Upper lobe of left lung (tissue), 6 donors: ENCODE data around the gene BCAS3. TPM values are rescaled to one million over a fixed set of nuclear protein-coding genes. Genes with fewer than 3 reads are reported as not detected.

Source experiments
- ATAC-seq, 2 donors: fragments of 200-7000 bp; cut with Tn5 transposase; one replicate each; pipeline ENCODE4 v1.9.1; 2022; ENCODE audit warnings: mild to moderate bottlenecking in 2 of 2, moderate library complexity in 2 of 2; ENCODE audit not compliant: low FRiP score in 2 of 2
- DNase-seq, 2 donors: peaks; one replicate each; pipeline ENCODE4 v3.0.0-alpha.2; 2019 to 2020
- H3K27ac ChIP-seq, 4 donors: fragments of 200-600 bp; sonication (generic); one replicate each; pipeline ENCODE4 v1.5.1; 2016 to 2019
- H3K27me3 ChIP-seq, 4 donors: fragments of 200-600 bp; sonication (generic); one replicate each; pipeline ENCODE4 v1.5.1; 2017 to 2019
- H3K36me3 ChIP-seq, 4 donors: fragments of 200-600 bp; sonication (generic); one replicate each; pipeline ENCODE4 v1.5.1; 2016 to 2019
- H3K4me1 ChIP-seq, 4 donors: fragments of 200-600 bp; sonication (generic); one replicate each; pipeline ENCODE4 v1.5.1; 2018 to 2019
- H3K4me3 ChIP-seq, 4 donors: fragments of 200-600 bp; sonication (generic); one replicate each; pipeline ENCODE4 v1.5.1; 2017 to 2019; ENCODE audit warnings: mild to moderate bottlenecking in 2 of 4, moderate library complexity in 1 of 4
- H3K9me3 ChIP-seq, 4 donors: fragments of 200-600 bp; sonication (generic); one replicate each; pipeline ENCODE4 v1.5.1; 2018 to 2019
- EP300 ChIP-seq, 4 donors: sonication (generic); formaldehyde crosslinking; IDR thresholded peaks; one replicate each; pipeline ENCODE4 v1.5.1; 2017; ENCODE audit warnings: antibody characterized with exemption in 4 of 4, control low read depth in 2 of 4
- POLR2A ChIP-seq, 4 donors: fragments of 450-650 bp; IDR thresholded peaks; one replicate each; pipeline ENCODE4 v1.5.1; 2016 to 2017; ENCODE audit warnings: antibody characterized with exemption in 4 of 4, mild to moderate bottlenecking in 2 of 4
- POLR2AphosphoS5 ChIP-seq, 2 donors: sonication (generic); formaldehyde crosslinking; IDR thresholded peaks; one replicate each; pipeline ENCODE4 v1.5.1; 2017; ENCODE audit warnings: antibody characterized with exemption in 2 of 2
- WGBS, 2 donors: methylation state at CpG; one replicate each; pipeline ENCODE4 v1.1.5; 2017 to 2018; 5-methylcytosine and 5-hydroxymethylcytosine counted together
- total RNA-seq, 6 donors: library from RNA; depleted of rRNA in 4 of 6; stranded (reverse); fragments of >200 nt in 4 of 6; gene quantifications; one replicate each; pipeline versions ENCODE4 v1.1.0 to v1.2.1, GENCODE V29; 2016 to 2021
- TF ChIP-seq, protein P1 (sequence below), 6 experiments: fragments of 450-650 bp in 4 of 6; fragments of 200-600 bp in 2 of 6; sonication (generic) in 2 of 6; IDR thresholded peaks; one replicate each; pipeline ENCODE4 v1.5.1; 2016 to 2019; ENCODE audit warnings: antibody characterized with exemption in 6 of 6
- donor health status: DM: no; HTN: no; CAD: no; lungs with moderate emphysema.
- donor health status: DM: no; HTN: yes; CAD: no; lungs with severe emphysema.

BCAS3 gene
- total RNA-seq, 6 donors from 2014 or later: 20.1 to 111 (median 37.0) TPM

DNA sequence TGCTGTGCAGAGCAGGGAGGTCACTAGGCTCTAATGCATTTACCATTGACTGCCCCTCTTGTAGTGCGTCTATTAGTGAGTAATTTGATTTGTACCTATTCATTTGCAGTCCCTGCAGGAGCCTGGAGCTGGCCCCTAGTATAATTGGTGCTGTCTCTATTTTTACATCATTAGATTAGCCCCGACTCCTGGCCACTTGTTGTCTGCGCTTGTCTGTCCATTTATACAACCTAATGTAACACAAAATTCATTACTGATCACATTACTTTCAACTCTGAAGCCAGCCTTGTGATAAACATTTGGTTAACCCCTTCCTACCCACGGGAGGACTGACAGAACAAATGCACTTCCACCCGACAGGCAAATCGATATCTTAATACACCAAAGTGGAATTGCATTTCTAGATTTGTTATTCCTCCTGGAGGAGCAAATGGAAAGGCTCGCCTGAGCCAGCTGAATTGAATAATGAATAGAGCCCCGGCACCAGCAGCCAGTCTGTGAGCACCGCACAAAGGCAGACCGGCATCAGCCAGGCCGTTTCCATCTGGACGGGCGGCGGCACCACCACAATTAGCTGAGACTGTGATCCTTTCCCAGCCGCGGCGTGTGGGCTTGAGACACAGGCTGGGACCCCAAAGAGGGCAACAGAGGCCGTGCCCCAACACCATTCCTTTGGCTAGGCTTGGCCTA is 703.3 kb downstream of the BCAS3 start:
- DNase-seq: peak in 1 of 2 donors; percentile 37
- ATAC-seq: no peak

DNA sequence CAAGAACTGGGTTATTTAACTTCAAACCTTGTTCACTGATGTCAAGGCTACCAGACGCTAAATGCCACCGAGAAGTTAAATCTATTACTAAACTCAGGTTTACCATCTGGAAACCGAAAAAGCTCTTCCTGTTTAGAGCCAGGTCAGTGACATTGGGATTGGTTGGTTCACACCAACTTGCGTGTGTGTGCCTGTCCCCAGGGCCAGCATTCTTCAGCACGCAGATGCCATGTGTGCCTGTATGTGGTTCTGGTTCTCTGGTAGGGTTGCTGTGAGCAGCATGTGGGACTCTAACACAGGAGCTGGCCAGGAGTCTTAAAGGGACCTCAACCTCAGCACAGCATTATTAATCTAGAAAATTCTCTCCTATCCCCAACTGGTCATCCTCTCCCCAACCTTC is 703.9 kb downstream of the BCAS3 start:
- Histone ChIP-seq H3K27me3 (no peaks in the 10 kb centered on the region), H3K4me1 (peaks cover 0 to 4% (median 0%) of the 10 kb centered on the region in 4 donors), H3K9me3 (no peaks in the 10 kb centered on the region), H3K27ac (peak overlapping the region in 2 of 4 donors; percentile 4 to 20), H3K4me3 (no peak overlapping the region), H3K36me3 (no peaks in the 10 kb centered on the region)
- DNase-seq (no peak), ATAC-seq (no peak)
- WGBS, 2 donors: 85 to 90% methylated on average over 5 of the region's 5 CpGs
- no peak for TF ChIP-seq EP300 (IDR thresholded peaks at IDR 0.05)

More for the DNA sequence above, 703.3 kb downstream of the BCAS3 start:
- peak overlapping the region in 2 of 4 donors; percentile 43 to 56 for H3K27ac ChIP-seq
- peaks cover 0 to 4% (median 0%) of the 10 kb centered on the region in 4 donors for H3K4me1 ChIP-seq
- H3K36me3 ChIP-seq: no peaks in the 10 kb centered on the region
- WGBS, 2 donors: 72 to 86% methylated on average over 6 to 18 of the region's 18 CpGs
- TF ChIP-seq POLR2AphosphoS5 (IDR thresholded peaks at IDR 0.05) (no peak), EP300 (IDR thresholded peaks at IDR 0.05) (no peak), POLR2A (IDR thresholded peaks at IDR 0.05) (no peak)
- TF ChIP-seq, protein P1, sequence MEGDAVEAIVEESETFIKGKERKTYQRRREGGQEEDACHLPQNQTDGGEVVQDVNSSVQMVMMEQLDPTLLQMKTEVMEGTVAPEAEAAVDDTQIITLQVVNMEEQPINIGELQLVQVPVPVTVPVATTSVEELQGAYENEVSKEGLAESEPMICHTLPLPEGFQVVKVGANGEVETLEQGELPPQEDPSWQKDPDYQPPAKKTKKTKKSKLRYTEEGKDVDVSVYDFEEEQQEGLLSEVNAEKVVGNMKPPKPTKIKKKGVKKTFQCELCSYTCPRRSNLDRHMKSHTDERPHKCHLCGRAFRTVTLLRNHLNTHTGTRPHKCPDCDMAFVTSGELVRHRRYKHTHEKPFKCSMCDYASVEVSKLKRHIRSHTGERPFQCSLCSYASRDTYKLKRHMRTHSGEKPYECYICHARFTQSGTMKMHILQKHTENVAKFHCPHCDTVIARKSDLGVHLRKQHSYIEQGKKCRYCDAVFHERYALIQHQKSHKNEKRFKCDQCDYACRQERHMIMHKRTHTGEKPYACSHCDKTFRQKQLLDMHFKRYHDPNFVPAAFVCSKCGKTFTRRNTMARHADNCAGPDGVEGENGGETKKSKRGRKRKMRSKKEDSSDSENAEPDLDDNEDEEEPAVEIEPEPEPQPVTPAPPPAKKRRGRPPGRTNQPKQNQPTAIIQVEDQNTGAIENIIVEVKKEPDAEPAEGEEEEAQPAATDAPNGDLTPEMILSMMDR (IDR thresholded peaks at IDR 0.05): no peak
- H3K4me3 ChIP-seq: no peak overlapping the region
- no peaks in the 10 kb centered on the region for H3K9me3 ChIP-seq
- no peaks in the 10 kb centered on the region for H3K27me3 ChIP-seq

GRCh38 chr17:61382796-61383688 is 705.4 kb downstream of the BCAS3 start:
- no peaks in the 10 kb centered on the region for H3K36me3 ChIP-seq
- DNase-seq (peak in 1 of 2 donors; percentile 41), ATAC-seq (no peak)
- H3K4me3 ChIP-seq: no peak overlapping the region
- H3K4me1 ChIP-seq: peaks cover 0 to 4% (median 0%) of the 10 kb centered on the region in 4 donors
- H3K9me3 ChIP-seq: no peaks in the 10 kb centered on the region
- WGBS, 2 donors: 89 to 93% methylated on average over 12 to 15 of the region's 16 CpGs
- TF ChIP-seq POLR2A (IDR thresholded peaks at IDR 0.05) (no peak), POLR2AphosphoS5 (IDR thresholded peaks at IDR 0.05) (no peak), EP300 (IDR thresholded peaks at IDR 0.05) (no peak)
- TF ChIP-seq, protein P1 (IDR thresholded peaks at IDR 0.05): no peak
- no peaks in the 10 kb centered on the region for H3K27me3 ChIP-seq
- H3K27ac ChIP-seq: peak overlapping the region in 2 of 4 donors; percentile 39 to 61

GRCh38 chr17:61383689-61384201 is 706.1 kb downstream of the BCAS3 start:
- DNase-seq (peak in 1 of 2 donors; percentile 58), ATAC-seq (peak in 1 of 2 donors; percentile 1)
- H3K36me3 ChIP-seq: no peaks in the 10 kb centered on the region
- H3K27ac ChIP-seq: peak overlapping the region in 2 of 4 donors; percentile 56 to 61
- no peak overlapping the region for H3K4me3 ChIP-seq
- no peaks in the 10 kb centered on the region for H3K27me3 ChIP-seq
- H3K9me3 ChIP-seq: no peaks in the 10 kb centered on the region
- TF ChIP-seq, protein P1 (IDR thresholded peaks at IDR 0.05): no peak
- TF ChIP-seq POLR2AphosphoS5 (IDR thresholded peaks at IDR 0.05): no peak
- no peak for TF ChIP-seq POLR2A (IDR thresholded peaks at IDR 0.05)
- TF ChIP-seq EP300 (IDR thresholded peaks at IDR 0.05): no peak
- H3K4me1 ChIP-seq: peaks cover 0 to 4% (median 0%) of the 10 kb centered on the region in 4 donors
- WGBS, 2 donors: 88 to 89% methylated on average over 8 to 18 of the region's 18 CpGs

DNA sequence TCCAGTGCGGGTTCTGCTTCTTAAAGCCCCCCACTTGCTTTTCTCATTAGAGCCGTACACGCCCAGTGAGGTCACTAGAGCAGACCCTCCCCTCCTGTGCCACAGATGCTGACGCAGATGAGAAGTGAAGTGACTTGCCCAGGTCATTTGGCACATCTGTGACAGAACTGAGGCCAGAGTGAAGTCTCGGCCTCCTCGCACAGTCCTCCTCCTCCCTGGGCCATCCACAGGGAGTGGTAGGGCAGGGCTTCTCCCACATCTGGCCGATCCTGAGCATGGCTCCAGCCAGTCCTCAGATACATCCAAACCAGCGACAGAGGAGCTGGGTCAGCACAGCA is 706.7 kb downstream of the BCAS3 start:
- ATAC-seq (no peak), DNase-seq (no peak)
- peaks cover 0 to 6% (median under 1%) of the 10 kb centered on the region in 4 donors for H3K4me1 ChIP-seq
- no peak for TF ChIP-seq POLR2A (IDR thresholded peaks at IDR 0.05)
- WGBS, 2 donors: 86 to 100% methylated on average over 2 to 6 of the region's 8 CpGs
- H3K9me3 ChIP-seq: no peaks in the 10 kb centered on the region
- no peaks in the 10 kb centered on the region for H3K36me3 ChIP-seq
- H3K4me3 ChIP-seq: no peak overlapping the region
- H3K27me3 ChIP-seq: no peaks in the 10 kb centered on the region
- H3K27ac ChIP-seq: peak overlapping the region in 2 of 4 donors; percentile 56 to 61
